ENCODE results near the gene CCDC116.

DNA sequence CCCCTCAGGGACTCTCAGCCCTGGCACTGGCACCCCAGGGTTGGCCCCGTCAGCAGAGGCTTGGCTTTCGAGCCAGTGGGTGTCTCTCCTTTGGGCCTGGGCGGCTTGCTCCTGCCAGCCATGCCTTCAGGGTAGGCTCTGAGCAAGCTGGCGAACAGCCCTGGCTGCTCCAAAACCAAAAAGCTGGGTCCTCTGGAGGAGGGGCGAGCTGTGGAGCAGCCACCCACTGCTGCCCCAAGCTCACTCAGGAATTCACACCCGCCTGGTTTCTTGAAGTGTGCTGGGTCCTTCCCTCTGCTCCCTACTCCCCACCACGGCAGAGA, 9.0 kb upstream of the CCDC116 start:
- TF ChIP-seq, protein P1, sequence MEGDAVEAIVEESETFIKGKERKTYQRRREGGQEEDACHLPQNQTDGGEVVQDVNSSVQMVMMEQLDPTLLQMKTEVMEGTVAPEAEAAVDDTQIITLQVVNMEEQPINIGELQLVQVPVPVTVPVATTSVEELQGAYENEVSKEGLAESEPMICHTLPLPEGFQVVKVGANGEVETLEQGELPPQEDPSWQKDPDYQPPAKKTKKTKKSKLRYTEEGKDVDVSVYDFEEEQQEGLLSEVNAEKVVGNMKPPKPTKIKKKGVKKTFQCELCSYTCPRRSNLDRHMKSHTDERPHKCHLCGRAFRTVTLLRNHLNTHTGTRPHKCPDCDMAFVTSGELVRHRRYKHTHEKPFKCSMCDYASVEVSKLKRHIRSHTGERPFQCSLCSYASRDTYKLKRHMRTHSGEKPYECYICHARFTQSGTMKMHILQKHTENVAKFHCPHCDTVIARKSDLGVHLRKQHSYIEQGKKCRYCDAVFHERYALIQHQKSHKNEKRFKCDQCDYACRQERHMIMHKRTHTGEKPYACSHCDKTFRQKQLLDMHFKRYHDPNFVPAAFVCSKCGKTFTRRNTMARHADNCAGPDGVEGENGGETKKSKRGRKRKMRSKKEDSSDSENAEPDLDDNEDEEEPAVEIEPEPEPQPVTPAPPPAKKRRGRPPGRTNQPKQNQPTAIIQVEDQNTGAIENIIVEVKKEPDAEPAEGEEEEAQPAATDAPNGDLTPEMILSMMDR (IDR thresholded peaks at IDR 0.05) = no peak
- no peak for TF ChIP-seq POLR2A (IDR thresholded peaks at IDR 0.05)

All from uterus (tissue), 2 donors.